GM21515 (cell line): ENCODE data around the gene AWAT2.
"Not testable (repeated sequence)": the region's sequence is repeated elsewhere in the genome, so short reads cannot be mapped to it uniquely, and the experiment has no call there.

Experiments used
- ATAC-seq: cut with Tn5 transposase; IDR thresholded peaks from one replicate; pipeline ENCODE4 v1.9.1; 2021; ENCODE audit not compliant: unreplicated experiment

The AWAT2 gene

GRCh38 chrX:70001708-70002341 is 47.9 kb downstream of the AWAT2 start:
- no peak for ATAC-seq

DNA sequence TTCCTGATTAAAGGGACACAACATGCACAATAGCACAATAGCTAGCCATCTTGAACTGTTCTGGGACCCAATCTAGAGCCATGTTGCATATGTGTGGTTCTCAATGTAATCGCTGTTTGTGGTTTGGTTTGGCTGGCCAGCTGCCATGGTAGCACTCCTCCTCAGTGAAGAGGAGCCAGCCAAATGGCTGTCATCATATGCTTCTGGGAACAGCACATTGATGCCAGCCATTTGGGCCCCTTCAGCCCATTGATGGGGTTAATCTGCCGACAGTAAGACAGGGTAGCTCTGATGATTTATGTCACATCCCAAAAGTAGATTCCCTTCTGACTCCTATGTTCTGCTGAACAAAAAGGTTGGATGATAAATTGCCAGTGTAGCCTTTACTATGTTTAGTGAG is 48.5 kb downstream of the AWAT2 start:
- ATAC-seq = no peak

DNA sequence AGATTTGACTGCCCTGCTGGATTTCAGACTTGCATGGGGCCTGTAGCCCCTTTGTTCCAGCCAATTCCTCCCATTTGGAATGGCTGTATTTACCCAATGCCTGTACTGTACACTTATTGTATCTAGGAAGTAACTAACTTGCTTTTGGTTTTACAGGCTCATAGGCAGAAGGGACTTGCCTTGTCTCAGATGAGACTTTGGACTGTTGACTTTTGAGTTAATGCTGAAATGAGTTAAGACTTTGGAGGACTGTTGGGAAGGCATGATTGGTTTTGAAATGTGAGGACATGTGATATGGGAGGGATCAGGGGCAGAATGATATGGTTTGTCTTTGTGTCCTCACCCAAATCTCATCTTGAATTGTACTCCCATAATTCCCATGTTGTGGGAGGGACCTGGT is 51.4 kb downstream of the AWAT2 start:
- not testable (repeated sequence) for ATAC-seq

- no peak for ATAC-seq
Observed at GRCh38 chrX:69996113-69996468, 53.6 kb downstream of the AWAT2 start.

DNA sequence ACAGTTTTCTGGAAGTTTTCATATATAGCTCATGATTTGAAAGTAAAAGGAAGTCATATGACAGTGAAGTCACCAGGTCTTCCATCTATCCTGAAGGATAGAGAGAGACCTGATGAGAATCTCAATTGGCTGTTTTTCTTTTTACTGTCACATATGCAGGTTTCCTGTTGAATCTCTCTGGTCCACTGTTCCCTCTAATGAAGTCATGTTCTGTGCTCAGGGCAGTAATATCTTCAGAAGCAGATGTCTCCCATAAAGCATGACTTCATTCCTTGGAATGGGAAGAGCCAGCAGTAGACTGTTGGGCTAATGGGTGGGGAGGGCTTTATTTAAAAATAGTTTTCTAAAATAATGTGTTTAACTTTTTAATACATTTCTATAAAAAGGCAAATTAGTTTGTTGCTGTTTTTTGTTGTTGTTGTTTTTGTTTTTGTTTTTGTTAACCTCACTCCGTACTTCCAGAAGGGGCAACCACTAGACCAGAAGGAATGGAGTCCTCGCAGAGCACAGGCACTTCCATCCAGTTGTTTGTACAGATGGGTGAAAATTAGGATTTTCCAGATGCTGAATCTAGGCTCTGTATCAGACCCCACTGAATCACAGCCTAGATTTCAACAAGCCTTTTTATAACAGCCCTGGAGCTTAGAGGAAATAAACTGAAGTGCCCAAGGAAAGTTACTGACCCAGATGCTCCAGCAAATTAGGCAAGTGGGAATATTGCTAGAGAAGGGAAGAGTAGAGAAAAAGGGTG is 54.2 kb downstream of the AWAT2 start:
- ATAC-seq = no peak

DNA sequence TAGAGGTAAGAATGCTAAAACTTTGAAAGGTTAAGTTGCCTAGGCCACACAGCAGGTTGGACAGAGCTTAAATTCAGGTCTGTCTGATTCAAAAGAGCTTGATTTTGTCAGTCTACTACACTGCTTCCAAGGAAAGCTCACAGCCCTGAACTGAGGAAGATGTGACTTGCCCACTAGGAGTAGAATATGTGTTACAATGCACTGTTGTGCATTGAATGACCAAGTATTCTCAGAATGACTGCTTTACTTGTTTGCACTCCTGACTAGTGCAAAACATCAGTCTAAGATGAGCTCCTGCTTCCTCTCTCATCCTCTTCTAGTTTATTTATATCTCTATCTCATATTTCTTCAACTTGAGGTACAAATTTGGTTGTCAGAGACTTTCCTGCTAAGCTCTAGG is 56.2 kb downstream of the AWAT2 start:
- ATAC-seq = no peak

GRCh38 chrX:69991685-69992084 is 58.1 kb downstream of the AWAT2 start:
- no peak for ATAC-seq
